Endothelial cell (in vitro differentiated cells): ENCODE data around the gene FGD6. TPM values are rescaled to one million over a fixed set of nuclear protein-coding genes. Genes with fewer than 3 reads are reported as not detected.

Source experiments
- DNase-seq: peaks from one replicate; pipeline ENCODE4 v3.0.0; 2021; ENCODE audit warnings: low spot score
- H3K27ac Mint-ChIP-seq: one replicate; pipeline ENCODE4 v1.8.0; 2021; ENCODE audit warnings: mixed read lengths, inconsistent platforms; ENCODE audit not compliant: unreplicated experiment
- H3K27me3 Mint-ChIP-seq: one replicate; pipeline ENCODE4 v1.8.0; 2021; ENCODE audit warnings: mild to moderate bottlenecking, moderate library complexity, mixed read lengths, inconsistent platforms; ENCODE audit not compliant: unreplicated experiment
- H3K36me3 Mint-ChIP-seq: one replicate; pipeline ENCODE4 v1.8.0; 2021; ENCODE audit warnings: mild to moderate bottlenecking, low read depth, mixed read lengths, inconsistent platforms; ENCODE audit not compliant: unreplicated experiment
- H3K4me1 Mint-ChIP-seq: one replicate; pipeline ENCODE4 v1.8.0; 2021; ENCODE audit warnings: mild to moderate bottlenecking, mixed read lengths, inconsistent platforms; ENCODE audit not compliant: unreplicated experiment
- H3K4me3 Mint-ChIP-seq: one replicate; pipeline ENCODE4 v1.8.0; 2021; ENCODE audit warnings: mild to moderate bottlenecking, mixed read lengths, inconsistent platforms; ENCODE audit not compliant: unreplicated experiment
- H3K9me3 Mint-ChIP-seq: one replicate; pipeline ENCODE4 v1.8.0; 2021; ENCODE audit warnings: mixed read lengths, inconsistent platforms; ENCODE audit not compliant: unreplicated experiment
- total RNA-seq: library from RNA; stranded (reverse); fragmentation: NEBNext Ultra II Directional; extraction: Animal tissue kit (Norgen Biotek cat#: 25700); gene quantifications from one replicate; pipeline ENCODE4 v1.2.1, GENCODE V29; 2021; ENCODE audit not compliant: unreplicated experiment
- TF ChIP-seq, protein P1 (sequence below): fragments of 200-600 bp; sonication (generic); IDR thresholded peaks from one replicate; pipeline ENCODE4 v1.5.0; 2021; ENCODE audit warnings: antibody characterized with exemption; ENCODE audit not compliant: unreplicated experiment

The FGD6 gene
- total RNA-seq, 1 donor from 2014 or later = 35.4 TPM

DNA sequence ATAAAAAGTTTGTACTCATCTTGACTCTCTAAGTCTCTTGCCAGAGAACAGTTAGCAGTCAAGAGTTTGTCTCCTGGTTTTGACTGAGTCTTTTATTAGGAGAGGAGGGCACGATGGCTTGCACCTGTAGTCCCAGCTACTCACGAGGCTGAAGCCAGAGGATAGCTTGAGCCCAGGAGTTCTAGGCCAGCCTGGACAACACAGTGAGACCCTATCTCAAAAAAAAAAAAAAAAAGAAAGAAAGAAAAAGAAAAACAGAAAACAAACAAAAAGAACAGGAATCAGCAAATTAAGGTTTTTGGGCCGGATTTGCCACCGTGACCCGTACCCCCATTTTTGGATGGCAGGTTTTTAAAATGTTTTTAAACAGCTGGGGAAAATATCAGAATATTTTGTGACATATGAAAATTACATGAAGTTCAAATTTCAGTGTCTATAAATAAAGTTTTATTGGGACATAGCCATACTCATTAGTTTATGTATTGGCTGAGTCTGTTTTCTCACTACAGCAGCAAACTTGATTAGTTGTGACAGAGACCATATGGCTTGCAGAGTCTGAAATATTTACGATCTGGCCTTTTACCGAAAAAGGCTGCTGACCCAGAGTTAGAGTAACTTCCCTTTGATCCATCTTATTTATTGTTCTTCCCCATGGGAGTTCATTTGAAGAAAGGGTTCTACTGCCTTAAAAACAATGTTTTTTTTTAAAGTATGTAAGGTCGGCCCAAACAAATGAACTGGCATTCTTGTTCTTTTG is 31.5 kb upstream of the FGD6 start:
- Mint-ChIP-seq H3K4me3 (no peak overlapping the region), H3K4me1 (peaks cover 6% of the 10 kb centered on the region), H3K27me3 (peaks cover 1% of the 10 kb centered on the region), H3K36me3 (peaks cover 10% of the 10 kb centered on the region), H3K9me3 (no peaks in the 10 kb centered on the region), H3K27ac (peak overlapping the region; percentile 84)
- no peak for DNase-seq
- TF ChIP-seq, protein P1, sequence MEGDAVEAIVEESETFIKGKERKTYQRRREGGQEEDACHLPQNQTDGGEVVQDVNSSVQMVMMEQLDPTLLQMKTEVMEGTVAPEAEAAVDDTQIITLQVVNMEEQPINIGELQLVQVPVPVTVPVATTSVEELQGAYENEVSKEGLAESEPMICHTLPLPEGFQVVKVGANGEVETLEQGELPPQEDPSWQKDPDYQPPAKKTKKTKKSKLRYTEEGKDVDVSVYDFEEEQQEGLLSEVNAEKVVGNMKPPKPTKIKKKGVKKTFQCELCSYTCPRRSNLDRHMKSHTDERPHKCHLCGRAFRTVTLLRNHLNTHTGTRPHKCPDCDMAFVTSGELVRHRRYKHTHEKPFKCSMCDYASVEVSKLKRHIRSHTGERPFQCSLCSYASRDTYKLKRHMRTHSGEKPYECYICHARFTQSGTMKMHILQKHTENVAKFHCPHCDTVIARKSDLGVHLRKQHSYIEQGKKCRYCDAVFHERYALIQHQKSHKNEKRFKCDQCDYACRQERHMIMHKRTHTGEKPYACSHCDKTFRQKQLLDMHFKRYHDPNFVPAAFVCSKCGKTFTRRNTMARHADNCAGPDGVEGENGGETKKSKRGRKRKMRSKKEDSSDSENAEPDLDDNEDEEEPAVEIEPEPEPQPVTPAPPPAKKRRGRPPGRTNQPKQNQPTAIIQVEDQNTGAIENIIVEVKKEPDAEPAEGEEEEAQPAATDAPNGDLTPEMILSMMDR = no peak

DNA sequence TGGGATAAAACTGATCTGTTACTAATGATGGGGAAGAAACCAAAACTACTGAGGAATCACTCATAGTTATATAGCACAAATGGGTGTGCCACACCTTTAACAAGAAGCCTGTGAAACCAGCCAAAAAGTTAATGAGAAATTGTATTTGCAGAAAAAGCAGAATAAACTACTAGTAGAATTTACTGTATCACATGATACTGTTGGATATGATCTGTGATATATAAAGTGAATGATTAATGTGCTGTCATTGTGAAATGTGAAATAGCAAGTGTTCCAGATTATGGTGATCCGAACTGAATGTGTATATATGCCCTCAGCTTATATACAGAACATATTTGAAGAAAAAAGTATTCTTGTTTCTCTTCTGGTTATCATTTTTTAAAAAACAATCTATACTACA is 30.8 kb upstream of the FGD6 start:
- peaks cover 6% of the 10 kb centered on the region for H3K4me1 Mint-ChIP-seq
- no peak overlapping the region for H3K4me3 Mint-ChIP-seq
- H3K27me3 Mint-ChIP-seq = peaks cover 1% of the 10 kb centered on the region
- TF ChIP-seq, protein P1 = no peak
- peaks cover 12% of the 10 kb centered on the region for H3K36me3 Mint-ChIP-seq
- DNase-seq = no peak
- H3K9me3 Mint-ChIP-seq = no peaks in the 10 kb centered on the region
- peak overlapping the region; percentile 12 for H3K27ac Mint-ChIP-seq

DNA sequence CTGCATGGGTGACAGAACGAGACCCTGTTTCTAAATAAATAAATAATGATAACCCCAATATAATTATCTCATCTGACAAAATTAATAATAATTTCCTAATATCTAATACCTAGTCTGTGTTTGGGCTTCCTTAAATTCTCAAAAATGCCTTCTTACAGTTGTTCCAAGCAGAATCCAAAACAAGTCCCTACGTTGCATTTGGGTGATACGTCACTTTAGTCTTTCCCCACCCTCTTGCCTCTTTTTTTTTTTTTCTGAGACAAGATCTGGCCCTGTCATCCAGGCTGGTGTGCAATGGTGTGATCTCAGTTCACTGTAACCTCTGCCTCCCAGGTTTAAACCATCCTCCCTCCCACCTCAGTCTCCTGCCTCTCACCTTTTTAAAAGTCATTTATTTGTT is 27.1 kb upstream of the FGD6 start:
- Mint-ChIP-seq H3K27ac (no peak overlapping the region), H3K27me3 (peaks cover 5% of the 10 kb centered on the region), H3K4me1 (peaks cover 8% of the 10 kb centered on the region), H3K36me3 (peaks cover 18% of the 10 kb centered on the region), H3K9me3 (no peaks in the 10 kb centered on the region), H3K4me3 (no peak overlapping the region)
- no peak for DNase-seq
- TF ChIP-seq, protein P1 = no peak

DNA sequence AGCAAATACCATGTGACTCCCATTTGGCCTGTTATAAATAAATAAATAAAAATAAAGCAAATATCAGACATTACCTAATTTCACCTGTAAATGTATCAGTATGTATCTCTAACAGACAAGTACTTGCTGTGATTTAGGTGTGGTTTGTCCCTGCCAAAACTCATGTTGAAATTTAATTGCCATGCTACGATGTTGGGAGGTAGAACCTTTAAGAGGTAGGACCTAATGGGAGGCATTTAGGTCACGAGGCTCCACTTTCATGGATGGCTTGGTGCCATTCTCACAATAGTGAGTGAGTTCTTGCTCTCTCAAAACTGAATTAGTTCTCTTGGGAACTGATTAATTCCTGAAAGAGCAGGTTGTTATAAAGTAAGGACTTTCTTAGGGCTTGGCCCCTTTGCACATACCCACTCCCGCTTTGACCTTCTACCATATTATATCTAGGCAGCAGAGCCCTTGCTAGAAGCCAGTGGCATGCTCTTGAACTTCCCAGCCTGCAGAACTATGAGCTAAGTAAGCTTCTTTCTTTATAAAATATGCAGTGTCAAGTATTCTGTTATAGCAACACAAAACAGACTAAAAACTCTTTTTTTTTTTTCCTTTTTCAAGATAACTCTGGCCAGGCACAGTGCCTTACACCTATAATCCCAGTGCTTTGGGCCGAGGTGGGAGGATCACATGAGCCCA is 26.4 kb upstream of the FGD6 start:
- H3K27ac Mint-ChIP-seq = no peak overlapping the region
- TF ChIP-seq, protein P1 = no peak
- H3K9me3 Mint-ChIP-seq = no peaks in the 10 kb centered on the region
- DNase-seq = no peak
- peaks cover 5% of the 10 kb centered on the region for H3K27me3 Mint-ChIP-seq
- H3K4me1 Mint-ChIP-seq = peaks cover 4% of the 10 kb centered on the region
- peaks cover 20% of the 10 kb centered on the region for H3K36me3 Mint-ChIP-seq
- H3K4me3 Mint-ChIP-seq = no peak overlapping the region
